KOPT-K1 (cell line): ENCODE data around the gene MRRF.

Experiments used
- H3K27ac ChIP-seq: fragments of 200-600 bp; sonication (generic); 2 replicates; pipeline ENCODE4 v1.5.1; 2016; ENCODE audit warnings: antibody characterized with exemption, mild to moderate bottlenecking, low read depth, low read length; ENCODE audit not compliant: poor library complexity, severe bottlenecking
- H3K36me3 ChIP-seq: fragments of 200-600 bp; sonication (generic); 2 replicates; pipeline ENCODE4 v1.5.1; 2017; ENCODE audit warnings: antibody characterized with exemption, mild to moderate bottlenecking, low read length, moderate library complexity; ENCODE audit not compliant: insufficient read depth
- H3K9me3 ChIP-seq: fragments of 200-600 bp; sonication (generic); 2 replicates; pipeline ENCODE4 v1.5.1; 2017; ENCODE audit warnings: antibody characterized with exemption, low read length, mild to moderate bottlenecking; ENCODE audit not compliant: insufficient read depth, poor library complexity, severe bottlenecking

Gene MRRF

DNA sequence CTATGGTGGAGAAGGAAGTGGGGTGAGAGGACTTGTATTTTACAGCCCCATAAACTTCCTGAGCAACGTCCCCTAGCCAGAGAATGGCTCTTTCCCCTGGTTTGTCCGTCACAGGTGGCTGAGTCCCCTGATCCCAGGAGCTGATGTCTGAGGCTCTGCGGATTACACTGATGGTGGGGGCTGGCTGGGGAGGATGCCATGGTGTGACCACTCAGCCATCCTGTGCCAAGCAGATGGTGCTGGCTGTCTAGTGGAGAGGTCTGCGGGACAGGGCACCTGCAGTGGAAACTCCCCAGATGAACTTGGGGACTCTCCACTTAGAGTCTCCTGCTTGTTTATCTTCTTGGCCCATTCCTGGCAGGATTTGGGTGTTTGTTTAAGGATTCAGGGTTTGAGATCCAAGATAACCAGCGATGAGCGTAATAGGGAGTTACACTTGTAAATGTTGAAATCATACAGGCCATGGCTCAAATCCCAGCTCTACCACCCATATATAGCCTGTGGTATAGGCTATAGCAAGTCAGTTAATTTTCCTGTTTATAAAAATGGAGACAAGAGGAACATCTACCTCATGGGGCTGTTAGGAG is 101.5 kb downstream of the MRRF start:
- Histone ChIP-seq H3K27ac (no peak overlapping the region), H3K36me3 (no peaks in the 10 kb centered on the region), H3K9me3 (no peaks in the 10 kb centered on the region)

DNA sequence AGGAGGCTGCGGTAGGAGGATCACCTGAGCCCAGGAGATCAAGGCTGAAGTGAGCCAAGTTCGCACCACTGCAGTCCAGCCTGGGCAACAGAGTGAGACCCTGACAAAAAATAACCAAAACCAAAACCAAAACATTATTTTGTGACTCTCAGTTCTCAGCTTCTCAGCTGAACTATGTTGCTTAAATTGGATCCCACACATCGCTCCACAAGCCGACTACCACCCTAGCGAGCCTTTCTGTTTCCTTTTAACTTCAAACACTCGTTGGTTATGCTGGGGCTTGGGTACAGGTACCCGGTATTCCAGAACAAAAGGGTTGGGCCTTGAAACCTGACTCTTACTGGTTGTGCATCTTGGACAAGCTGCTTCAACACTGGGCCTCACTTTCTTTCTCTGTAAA is 102.4 kb downstream of the MRRF start:
- Histone ChIP-seq H3K9me3 (no peaks in the 10 kb centered on the region), H3K36me3 (no peaks in the 10 kb centered on the region), H3K27ac (no peak overlapping the region)

DNA sequence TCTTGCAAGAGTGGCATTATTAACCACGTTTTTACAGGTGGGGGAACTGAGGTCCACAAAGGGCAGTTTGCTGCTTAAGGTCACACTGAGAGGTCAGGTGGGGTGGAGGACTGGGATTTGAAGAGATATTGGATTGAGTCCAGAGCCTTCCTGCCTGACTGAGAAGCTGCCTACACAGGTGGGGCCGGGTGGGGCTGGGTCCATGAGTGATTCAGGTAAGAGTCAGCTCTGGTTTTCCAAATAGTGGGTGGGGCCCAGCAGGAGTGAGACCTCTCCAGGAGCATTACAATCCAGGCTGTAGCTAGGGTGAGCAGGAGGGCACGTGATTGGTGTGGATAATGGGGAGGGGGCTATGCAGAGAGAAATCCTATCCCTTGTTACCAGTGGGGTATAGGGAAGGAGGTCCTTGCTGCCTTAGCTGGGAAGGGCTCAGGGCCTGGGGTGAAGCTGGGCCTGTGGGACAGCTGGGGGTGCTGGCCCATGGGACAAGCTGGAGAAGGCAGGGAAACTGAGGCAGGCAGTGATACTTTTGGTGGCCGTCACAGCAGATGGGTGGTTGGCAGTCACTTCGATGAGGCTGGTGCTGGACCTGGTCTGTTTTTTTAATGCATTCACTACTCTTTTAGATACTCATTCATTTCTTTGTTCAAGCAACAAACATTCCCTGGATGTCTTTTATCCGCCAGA is 103.2 kb downstream of the MRRF start:
- no peaks in the 10 kb centered on the region for H3K9me3 ChIP-seq
- H3K36me3 ChIP-seq: no peaks in the 10 kb centered on the region
- H3K27ac ChIP-seq: no peak overlapping the region

DNA sequence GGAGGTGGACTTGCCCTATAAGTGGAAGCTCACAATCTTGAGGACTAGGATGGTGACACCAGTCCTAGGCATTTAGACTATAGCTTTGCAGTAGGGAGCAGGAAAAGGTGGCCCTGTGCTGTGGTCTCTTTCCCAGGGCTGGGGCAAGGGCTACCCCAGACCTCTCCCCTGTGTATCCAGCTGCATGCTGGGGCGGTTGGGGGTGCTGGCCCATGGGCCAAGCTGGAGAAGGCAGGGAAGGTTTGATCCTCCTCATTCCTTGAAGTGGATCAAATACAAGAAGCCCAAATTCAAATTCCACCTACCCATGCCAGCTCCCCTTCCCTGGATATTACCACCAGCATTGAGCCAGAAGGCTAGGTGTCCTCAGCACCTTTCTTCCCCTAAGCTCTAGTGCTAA is 104.0 kb downstream of the MRRF start:
- H3K36me3 ChIP-seq: no peaks in the 10 kb centered on the region
- H3K27ac ChIP-seq: no peak overlapping the region
- H3K9me3 ChIP-seq: no peaks in the 10 kb centered on the region

DNA sequence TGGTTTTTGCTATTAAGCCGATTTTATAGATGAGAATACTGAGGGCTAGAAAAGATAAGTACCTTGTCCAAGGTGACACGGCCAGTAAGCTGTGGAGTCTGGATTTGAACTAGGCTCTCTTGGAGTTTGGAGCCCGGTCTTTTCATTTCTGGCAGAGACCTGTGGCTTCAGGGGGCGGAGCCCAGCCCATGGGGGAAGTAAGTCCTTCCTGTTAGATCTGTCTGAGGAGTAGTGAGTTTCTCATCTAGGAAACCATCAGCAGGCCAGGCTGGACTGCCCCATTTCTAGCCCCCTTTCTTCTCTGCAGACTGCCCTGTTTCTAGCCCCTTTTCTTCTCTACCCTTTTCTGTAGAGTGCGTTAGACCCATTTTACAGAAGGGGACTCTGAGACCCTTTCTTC is 105.6 kb downstream of the MRRF start:
- no peak overlapping the region for H3K27ac ChIP-seq
- H3K9me3 ChIP-seq: no peaks in the 10 kb centered on the region
- H3K36me3 ChIP-seq: no peaks in the 10 kb centered on the region

DNA sequence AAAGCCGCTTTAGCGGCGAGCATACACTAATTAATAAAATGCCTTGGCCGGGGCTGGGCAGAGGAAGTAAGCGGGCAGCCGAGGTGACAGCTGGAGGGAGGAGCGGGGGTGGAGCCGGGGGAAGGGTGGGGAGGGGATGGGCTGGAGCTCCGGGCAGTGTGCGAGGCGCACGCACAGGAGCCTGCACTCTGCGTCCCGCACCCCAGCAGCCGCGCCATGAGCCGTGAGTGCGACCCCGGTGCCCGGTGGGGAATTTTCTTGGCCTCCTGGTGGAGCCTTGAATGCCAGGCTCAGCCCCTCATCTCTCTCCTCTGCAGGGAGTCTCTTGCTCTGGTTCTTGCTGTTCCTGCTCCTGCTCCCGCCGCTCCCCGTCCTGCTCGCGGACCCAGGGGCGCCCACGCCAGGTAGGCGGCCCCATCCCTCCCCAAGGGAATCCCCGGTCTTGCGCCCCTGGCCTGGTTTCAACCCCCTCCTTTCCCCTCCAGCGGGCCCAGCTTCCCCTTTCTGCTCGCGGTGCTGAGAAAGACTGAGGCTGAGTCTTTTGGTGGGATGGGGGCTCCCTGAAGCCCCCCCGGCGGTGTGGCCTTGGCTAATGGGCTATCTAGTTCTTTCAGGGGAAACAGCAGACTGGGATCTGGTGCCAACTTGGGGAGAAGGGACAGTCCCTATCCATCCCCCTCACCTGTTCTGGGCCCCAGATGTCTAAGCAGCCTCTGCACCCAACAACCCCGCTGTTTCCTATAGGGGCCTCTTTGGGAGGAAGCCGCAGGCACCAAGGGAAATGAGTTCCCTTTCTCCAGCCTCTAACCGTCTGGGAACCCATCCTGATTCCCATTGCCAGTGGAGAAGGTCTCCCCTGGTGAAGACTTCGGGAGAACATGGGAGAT is 106.4 kb downstream of the MRRF start, which contains the start of gene PTGS1:
TSS of gene PTGS1 (plus strand) at position 156 of the 887 bp plus-strand sequence. CDS start at position 217, 61 bp downstream.
- Histone ChIP-seq H3K27ac (no peak within 1 kb of the TSS), H3K9me3 (no peaks in the 10 kb centered on the region), H3K36me3 (no peaks in the 10 kb centered on the region)

DNA sequence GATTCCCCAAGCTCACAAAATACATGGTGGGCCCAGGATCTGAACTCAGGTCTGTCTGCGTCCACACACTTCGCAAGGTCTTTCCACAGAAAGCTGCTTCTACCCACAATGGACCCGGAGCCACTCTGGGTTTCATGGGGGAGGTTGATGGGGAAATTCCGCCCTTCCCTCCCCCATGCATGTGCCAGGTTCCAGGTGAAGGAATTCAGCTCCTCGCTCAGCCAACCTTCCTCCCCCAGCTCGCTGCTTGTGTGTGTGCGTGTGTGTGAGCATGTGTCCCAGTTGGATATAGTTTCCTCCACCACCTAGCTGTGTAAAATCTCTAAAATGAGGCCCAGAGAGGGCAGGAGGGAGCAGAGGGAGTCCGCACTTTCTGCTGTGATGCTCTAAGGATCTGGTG is 107.2 kb downstream of the MRRF start:
- Histone ChIP-seq H3K27ac (no peak overlapping the region), H3K9me3 (no peaks in the 10 kb centered on the region), H3K36me3 (no peaks in the 10 kb centered on the region)

DNA sequence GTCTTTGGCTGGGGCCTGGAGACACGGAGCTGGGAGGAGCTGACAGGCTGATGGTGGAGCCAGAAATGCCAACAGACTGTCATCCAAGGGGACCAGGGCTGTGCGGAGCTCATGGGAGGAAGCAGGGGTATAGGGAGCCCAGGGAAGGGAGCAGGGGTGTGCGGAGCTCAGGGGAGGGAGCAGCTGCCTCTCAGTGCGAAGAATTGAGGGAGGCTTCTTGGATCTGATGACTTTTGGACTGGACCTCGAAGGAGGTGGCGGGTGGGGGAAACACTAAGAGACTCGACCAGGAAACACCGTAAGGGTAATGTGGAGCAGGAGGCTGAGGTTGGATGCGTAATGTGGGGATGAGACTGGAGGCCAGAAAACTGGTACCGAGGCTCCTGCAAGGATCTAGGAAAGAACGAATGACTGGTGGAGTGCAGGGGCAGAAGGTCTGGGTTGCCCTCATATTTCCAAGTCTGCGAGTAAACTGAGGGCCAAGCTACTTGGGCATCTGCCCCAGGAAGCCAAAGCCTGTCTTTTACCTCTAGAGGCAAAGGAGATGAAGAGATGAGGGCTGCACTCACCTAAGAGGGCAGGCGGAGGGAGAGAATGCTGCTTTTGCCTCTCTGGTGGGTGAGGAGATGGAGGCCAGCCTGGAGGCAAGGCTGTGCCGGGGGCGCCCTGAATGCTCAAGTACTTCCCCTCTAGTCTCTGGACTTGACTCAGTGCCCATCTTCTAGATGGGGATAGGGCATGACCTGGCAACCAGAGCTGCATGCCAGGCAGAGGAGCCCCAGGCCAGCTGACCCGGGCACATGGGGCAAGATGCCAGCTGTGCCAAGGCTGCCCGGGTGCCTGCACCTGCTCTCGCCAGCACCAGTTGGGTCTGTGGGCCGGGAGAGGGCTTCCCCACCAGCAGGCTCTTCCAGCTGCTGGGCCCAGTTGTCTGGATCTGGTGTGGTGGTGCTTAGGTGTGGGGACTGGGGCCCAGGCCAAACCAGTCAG is 108.5 kb downstream of the MRRF start:
- H3K36me3 ChIP-seq: no peaks in the 10 kb centered on the region
- H3K27ac ChIP-seq: no peak overlapping the region
- H3K9me3 ChIP-seq: no peaks in the 10 kb centered on the region

DNA sequence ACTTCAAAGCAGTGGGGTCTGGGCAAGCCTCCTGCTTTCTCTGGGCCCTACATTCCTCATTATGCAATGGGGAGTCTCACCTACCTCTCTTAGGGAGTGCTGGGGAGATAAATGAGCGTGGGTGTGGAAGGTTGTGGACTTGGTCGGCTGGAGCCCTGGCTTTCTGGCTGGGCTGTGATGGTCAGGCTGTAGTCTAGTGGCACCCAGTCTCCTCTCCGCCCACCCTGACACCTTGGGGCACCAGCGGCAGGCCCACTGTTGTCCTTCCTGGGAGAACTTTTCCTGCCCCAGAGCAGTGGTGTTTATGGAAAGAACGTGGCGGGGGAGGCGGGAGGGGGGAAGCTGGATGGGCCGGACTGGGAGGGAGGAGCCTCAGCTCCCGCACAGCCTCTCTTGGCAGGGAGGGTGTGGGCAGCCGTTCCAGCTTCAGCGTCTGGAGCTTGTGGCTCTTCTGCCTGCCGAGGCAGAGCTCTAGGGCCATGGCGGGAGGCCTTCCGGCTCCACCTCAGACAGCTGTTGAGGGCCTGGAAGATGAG is 110.3 kb downstream of the MRRF start:
- H3K9me3 ChIP-seq: peaks cover 11% of the 10 kb centered on the region
- no peaks in the 10 kb centered on the region for H3K36me3 ChIP-seq
- H3K27ac ChIP-seq: no peak overlapping the region

DNA sequence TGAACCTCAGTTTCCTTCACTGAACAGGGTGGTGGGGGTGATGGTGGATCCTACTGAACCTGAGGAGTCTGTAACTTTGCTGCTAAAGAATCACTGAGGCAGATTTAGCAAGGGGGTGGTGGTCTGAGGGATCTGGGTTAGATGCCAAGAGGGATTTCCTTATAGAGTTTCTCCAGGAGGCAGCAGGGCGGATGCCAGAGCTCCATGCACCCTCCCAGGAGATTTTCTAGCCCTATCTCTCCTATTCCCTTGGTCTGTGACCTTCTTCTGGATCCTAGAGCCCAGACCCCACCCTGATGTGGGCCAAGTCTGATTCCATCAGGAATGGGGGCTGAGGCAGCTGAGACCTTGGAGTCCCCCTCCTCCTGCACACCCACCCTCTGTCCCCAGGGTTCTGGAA is 112.1 kb downstream of the MRRF start:
- Histone ChIP-seq H3K27ac (no peak overlapping the region), H3K9me3 (peaks cover 17% of the 10 kb centered on the region), H3K36me3 (no peaks in the 10 kb centered on the region)

DNA sequence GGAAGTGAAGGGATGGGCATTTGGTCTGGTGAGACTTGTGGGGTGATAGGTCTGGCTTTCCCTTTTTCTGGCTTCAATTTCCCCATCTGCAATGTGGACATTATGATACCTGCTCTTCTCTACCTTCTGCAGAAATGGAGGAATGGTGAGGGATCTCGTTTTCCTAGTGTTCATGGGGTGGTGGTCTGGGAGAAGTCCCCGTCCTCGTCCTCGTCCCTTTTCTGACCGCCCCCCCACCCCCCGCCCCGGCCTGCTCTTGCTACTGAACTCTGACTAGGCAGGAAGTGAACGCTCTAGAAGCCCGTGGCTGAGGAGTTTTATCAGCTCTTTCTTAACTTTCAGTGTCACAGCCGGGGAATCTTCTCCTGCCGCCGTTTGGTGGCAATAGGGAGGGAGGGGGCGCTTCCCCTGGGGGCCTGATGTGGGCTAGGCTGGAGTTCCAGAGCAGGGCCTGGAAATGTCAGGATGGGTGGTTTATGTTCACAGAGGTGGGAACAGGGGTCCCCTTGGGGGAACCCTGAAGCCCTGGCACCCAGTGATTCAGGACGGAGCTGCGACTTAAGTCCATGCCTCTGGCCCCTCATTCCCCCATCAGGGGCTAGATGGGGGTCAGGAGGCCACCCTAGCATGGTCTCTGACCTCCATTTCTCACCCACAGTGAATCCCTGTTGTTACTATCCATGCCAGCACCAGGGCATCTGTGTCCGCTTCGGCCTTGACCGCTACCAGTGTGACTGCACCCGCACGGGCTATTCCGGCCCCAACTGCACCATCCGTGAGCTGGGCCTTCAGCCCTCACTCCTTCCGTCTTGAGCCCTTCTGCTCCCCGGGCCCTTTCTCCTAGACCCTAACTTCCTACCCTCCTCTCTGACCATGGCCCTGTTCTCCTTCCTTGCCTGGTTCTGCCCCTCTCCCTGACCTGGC is 112.8 kb downstream of the MRRF start:
- Histone ChIP-seq H3K27ac (no peak overlapping the region), H3K36me3 (no peaks in the 10 kb centered on the region), H3K9me3 (peaks cover 17% of the 10 kb centered on the region)

DNA sequence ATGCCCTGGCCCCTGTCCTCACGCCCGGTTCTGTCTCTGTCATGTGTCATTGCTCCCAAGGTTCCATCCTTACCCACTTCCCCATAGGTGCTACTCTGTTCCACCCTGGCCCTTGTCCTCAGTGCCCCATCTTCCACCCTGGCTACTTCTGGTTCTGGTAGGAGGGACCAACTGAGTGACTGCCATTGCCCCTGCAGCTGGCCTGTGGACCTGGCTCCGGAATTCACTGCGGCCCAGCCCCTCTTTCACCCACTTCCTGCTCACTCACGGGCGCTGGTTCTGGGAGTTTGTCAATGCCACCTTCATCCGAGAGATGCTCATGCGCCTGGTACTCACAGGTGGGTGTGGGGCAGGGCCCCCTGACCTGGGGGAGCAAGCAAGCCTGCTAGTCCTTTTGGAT is 113.6 kb downstream of the MRRF start:
- no peak overlapping the region for H3K27ac ChIP-seq
- peaks cover 17% of the 10 kb centered on the region for H3K9me3 ChIP-seq
- no peaks in the 10 kb centered on the region for H3K36me3 ChIP-seq

DNA sequence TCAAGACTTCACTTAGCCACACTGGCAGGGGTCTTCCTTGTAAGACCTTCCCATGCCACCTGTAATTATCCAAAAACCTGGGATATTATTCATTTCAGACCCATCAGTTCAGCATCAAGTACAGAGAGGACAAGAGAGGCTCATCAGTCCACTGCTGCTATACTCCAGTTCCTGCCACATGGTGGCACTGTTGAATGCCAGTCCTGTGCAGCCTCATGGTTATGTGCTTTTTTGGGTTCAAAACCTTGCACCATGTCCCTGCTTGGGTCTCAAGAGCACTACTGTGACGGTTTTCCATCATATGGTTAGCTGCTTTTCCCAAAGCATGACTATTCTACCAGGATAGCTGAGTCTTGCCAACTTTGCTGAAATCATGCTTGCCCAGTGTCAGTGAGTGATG is 114.7 kb downstream of the MRRF start:
- no peak overlapping the region for H3K27ac ChIP-seq
- H3K9me3 ChIP-seq: peaks cover 17% of the 10 kb centered on the region
- H3K36me3 ChIP-seq: no peaks in the 10 kb centered on the region
